A549 (cell line): ENCODE results near the gene GRIK5.

ENCODE experiments used
- CTCF ChIP-seq: fragments of >200 bp; sonication (Bioruptor Twin); formaldehyde crosslinking; IDR thresholded peaks from 3 replicates; pipeline ENCODE4 v1.5.1; 2016
- EP300 ChIP-seq, 2 experiments: fragments of >200 bp; sonication (Bioruptor Twin); formaldehyde crosslinking; IDR thresholded peaks; 2 replicates in 1 of 2; 3 replicates in 1 of 2; pipeline ENCODE4 v1.6.1; 2016 to 2017
- MYC ChIP-seq: IDR thresholded peaks from 2 replicates; pipeline ENCODE4 v1.6.1; 2012; ENCODE audit warnings: mild to moderate bottlenecking, inconsistent platforms, low read length, improper control_type of control experiment, borderline replicate concordance
- NR3C1 ChIP-seq: fragments of >200 bp; sonication (Bioruptor Twin); formaldehyde crosslinking; IDR thresholded peaks from 3 replicates; pipeline ENCODE4 v1.6.1; 2017
- POLR2A ChIP-seq: IDR thresholded peaks from 2 replicates; pipeline ENCODE4 v1.6.1; 2012; ENCODE audit warnings: mild to moderate bottlenecking, low read length
- SMC3 ChIP-seq: fragments of >200 bp; sonication (Bioruptor Twin); formaldehyde crosslinking; IDR thresholded peaks from 3 replicates; pipeline ENCODE4 v1.6.1; 2018; ENCODE audit warnings: inconsistent platforms

DNA sequence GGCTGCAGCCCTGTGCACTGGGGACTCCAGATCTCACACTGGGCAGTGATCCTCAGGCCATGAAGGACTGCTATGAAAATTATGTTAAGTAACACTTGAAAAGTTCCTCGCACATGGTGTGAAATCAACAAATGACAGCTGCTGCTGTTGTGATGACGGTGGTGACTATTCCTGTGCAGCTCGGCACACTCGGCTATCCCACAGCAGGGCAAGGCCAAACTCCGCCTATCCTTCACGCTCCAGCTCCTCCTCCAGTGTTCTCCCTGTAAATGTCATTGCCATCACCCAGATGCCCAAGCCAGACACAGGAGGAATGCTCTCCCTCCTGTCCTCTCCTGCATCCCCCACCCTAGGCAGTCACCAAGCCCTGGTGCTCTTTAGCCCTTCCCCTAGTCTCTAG is 31.3 kb downstream of the GRIK5 start:
- no peak for TF ChIP-seq POLR2A
- no peak for TF ChIP-seq CTCF
- no peak for TF ChIP-seq SMC3
- TF ChIP-seq MYC, result no peak
- TF ChIP-seq NR3C1, result no peak
- no peak for TF ChIP-seq EP300 (IDR thresholded peaks at IDR 0.05)
